ENCODE measurements around the gene SPO11.

The SPO11 gene

DNA sequence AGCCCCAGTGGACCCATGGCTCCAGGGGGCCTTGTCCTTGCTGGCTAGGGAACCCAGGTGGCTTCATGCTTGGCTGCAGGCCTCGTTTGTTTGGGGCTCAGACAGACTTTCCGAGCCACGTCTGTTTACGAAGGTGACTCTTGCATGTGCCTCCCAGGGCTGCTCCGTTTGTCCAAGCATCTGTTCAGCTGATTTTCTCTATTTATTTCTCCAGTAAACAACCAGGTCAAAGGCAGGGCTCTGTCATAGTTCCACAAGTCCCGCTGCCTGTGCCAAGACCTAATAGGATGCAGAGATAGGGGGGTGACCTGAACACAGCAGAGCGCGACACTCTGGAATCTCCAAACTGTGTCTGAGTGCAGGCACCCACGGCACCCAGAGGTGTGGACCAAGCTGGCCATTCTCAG, 12.8 kb upstream of the SPO11 start:
- DNase-seq (ENCODE audit: low spot score in 2 of 2): no peak
- Histone ChIP-seq H3K4me1 (no peaks in the 10 kb centered on the region), H3K4me3 (no peak overlapping the region), H3K9me3 (no peaks in the 10 kb centered on the region), H3K36me3 (replicated peaks) (no peaks in the 10 kb centered on the region), H3K27me3 (ENCODE audit: low read depth) (peaks cover 20% of the 10 kb centered on the region)
- in situ Hi-C loops (cut with MboI; ENCODE audit: low sequenced_read_pairs): no loop called here

DNA sequence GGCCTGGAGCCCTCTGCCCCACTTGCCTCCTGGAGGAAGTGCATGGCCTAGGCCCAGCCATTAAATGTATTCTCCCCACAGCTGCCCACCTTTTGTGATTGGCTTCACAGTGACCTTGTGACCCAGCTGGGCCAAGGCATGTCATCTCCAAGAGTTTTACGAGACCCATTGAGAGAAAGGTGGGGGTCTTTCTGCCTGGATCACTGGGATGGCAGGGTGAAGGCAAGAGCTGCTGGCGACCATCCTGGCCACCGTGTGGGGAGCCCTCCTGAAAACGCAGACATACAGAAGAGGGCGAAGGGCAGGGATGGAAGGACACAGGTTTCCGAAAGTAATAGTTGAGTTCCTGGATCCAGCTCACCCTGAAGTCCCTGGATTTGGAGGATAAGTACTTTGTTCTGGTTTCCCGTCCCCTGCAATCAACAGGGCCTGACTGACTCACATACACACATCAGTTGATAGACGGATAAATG, 12.3 kb upstream of the SPO11 start:
- Histone ChIP-seq H3K4me1 (no peaks in the 10 kb centered on the region), H3K36me3 (replicated peaks) (no peaks in the 10 kb centered on the region), H3K4me3 (no peak overlapping the region), H3K27me3 (ENCODE audit: low read depth) (peaks cover 17% of the 10 kb centered on the region), H3K9me3 (no peaks in the 10 kb centered on the region)
- DNase-seq (ENCODE audit: low spot score in 2 of 2): no peak
- in situ Hi-C loops (cut with MboI; ENCODE audit: low sequenced_read_pairs): no loop called here

DNA sequence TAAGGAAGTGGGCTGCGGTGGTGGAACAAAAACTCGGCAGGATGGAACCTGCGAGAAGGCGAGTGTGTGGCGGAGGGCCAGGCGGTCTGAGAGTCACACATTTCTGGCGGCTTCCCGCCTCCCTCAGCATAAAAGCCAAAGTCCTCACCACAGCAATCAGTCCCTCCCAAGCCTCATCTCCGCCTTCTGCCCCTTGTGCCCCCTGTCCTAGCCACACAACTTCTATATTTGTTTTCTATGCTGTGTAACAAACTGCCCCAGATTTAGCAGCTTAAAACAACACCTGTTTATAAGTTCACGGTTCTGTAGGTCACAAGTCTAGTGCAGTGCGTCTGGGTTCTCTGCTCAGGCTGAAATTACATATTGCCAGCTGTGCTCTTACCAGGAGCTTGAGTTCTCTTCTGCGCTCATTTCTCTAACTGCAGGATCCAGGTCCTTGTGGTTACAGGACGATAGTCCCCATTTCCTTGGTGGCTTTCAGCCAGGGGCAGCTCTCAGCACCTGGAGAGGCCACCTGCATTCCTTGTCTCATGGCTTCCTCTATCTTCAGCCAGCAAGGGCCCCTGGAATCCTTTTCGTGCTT, 11.7 kb upstream of the SPO11 start:
- Histone ChIP-seq H3K4me1 (no peaks in the 10 kb centered on the region), H3K36me3 (replicated peaks) (no peaks in the 10 kb centered on the region), H3K9me3 (no peaks in the 10 kb centered on the region), H3K4me3 (no peak overlapping the region), H3K27me3 (ENCODE audit: low read depth) (peaks cover 11% of the 10 kb centered on the region)
- in situ Hi-C loops (cut with MboI; ENCODE audit: low sequenced_read_pairs): no loop called here
- no peak for DNase-seq (ENCODE audit: low spot score in 2 of 2)

DNA sequence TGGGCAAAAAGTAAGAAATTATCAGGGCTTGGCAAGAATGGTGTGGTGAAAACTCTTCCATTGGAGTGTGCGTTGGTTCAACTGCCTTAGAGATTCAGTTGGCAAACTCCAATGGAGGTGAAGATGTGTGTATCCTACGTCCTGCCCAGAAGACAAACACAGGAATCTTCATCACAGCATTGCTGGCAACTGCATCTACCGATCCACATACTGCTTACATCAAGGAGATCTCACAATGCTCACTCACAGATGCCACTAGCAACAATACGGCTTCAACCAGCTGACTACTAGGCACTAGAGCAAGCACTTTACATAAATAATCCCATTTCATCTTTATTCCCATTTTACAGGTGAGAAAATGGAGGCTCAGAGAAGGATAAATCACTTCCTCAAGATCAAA, 10.0 kb upstream of the SPO11 start:
- no peak for DNase-seq (ENCODE audit: low spot score in 2 of 2)
- no peaks in the 10 kb centered on the region for H3K9me3 ChIP-seq
- H3K4me3 ChIP-seq: no peak overlapping the region
- peaks cover 3% of the 10 kb centered on the region; the same call in 1 of the 2 replicates for H3K27me3 ChIP-seq (ENCODE audit: low read depth)
- H3K36me3 ChIP-seq (replicated peaks): no peaks in the 10 kb centered on the region
- H3K4me1 ChIP-seq: no peaks in the 10 kb centered on the region
- in situ Hi-C loops (cut with MboI; ENCODE audit: low sequenced_read_pairs): no loop called here

DNA sequence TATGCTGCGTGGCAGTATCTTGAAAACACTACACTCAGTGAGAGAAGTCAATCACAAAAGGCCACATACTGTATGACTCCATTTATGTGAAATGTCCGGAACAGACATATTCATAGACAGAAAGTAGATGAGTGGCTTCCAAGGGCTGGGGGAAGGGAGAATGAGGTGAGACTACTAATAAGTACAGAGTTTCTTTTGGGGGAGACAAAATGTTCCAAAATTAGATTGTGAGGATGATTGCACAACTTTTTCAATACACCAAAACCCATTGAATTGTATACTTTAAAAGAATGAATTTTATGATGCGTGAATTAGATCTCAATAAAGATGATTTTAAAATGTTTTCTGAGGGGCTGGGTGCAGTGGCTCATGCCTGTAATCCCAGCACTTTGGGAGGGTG, 9.2 kb upstream of the SPO11 start:
- H3K4me1 ChIP-seq: no peaks in the 10 kb centered on the region
- in situ Hi-C loops (cut with MboI; ENCODE audit: low sequenced_read_pairs): no loop called here

DNA sequence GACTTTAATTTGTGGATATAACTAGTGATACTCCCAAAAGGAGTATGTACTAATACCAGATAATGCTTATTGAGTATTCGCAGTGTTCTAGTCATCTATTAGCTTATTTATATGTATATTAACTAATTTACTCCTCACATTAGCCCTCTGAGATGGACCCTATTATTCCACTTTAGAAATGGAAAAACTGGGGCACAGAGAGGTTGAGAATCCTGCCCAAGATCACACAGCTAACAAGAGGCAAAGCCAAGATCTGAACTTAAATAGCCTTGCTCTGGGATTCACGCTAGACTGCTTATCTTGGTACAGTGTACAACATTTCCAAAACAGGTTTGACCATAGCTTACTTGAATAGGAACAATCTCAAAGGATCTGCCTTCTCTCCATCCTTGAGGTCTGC, 8.5 kb upstream of the SPO11 start:
- H3K4me1 ChIP-seq: no peaks in the 10 kb centered on the region
- in situ Hi-C loops (cut with MboI; ENCODE audit: low sequenced_read_pairs): no loop called here
- H3K27me3 ChIP-seq (ENCODE audit: low read depth): peaks cover 3% of the 10 kb centered on the region; the same call in 1 of the 2 replicates
- no peaks in the 10 kb centered on the region for H3K36me3 ChIP-seq (replicated peaks)
- no peak overlapping the region for H3K4me3 ChIP-seq
- DNase-seq (ENCODE audit: low spot score in 2 of 2): no peak
- no peaks in the 10 kb centered on the region for H3K9me3 ChIP-seq

More for the DNA sequence above, 9.2 kb upstream of the SPO11 start:
- no peak for DNase-seq (ENCODE audit: low spot score in 2 of 2)
- Histone ChIP-seq H3K4me3 (no peak overlapping the region), H3K36me3 (replicated peaks) (no peaks in the 10 kb centered on the region), H3K9me3 (no peaks in the 10 kb centered on the region), H3K27me3 (ENCODE audit: low read depth) (peaks cover 3% of the 10 kb centered on the region; the same call in 1 of the 2 replicates)

DNA sequence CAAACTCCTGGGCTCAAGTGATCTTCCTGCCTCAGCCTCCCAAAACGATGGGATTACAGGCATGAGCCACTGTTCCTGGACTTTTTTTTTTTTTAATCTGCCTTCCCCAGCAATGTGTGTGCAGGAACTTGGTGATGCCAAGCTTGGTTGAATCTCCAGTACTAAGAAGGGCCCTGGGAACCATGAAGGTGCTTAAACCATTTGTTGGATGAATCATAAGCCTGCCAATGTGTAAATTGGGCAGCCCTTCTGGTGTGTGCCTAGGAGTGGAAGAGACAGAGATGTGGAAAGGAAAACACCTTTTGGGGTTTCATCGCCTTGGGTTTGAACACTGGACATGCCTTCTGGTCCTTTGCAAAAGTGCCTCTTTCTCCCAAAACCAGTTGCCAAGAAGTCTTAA, 7.1 kb upstream of the SPO11 start:
- in situ Hi-C loops (cut with MboI; ENCODE audit: low sequenced_read_pairs): no loop called here

DNA sequence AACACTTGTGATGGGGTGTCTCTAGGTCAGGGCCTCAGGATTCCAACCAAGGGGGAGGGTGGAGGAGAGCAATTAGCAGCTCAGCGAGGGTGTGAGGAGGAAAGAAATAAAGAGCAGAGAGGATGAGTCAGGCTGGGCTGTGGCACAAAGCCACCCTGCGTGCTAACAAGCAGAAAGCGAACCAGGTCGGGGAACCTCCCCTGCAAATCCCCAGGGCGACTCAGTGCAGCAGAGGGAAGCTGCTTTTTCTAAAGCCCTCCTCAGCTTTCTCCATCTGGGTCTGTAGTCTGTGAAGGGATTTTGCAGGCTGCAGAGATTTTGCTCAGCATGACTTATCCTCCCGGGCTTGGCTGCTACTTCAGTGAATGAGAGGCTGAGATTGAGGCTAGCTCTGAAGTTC, 6.6 kb upstream of the SPO11 start:
- Histone ChIP-seq H3K4me3 (no peak overlapping the region), H3K36me3 (replicated peaks) (no peaks in the 10 kb centered on the region), H3K9me3 (no peaks in the 10 kb centered on the region), H3K27me3 (ENCODE audit: low read depth) (peaks cover 3% of the 10 kb centered on the region; the same call in 1 of the 2 replicates), H3K4me1 (no peaks in the 10 kb centered on the region)
- in situ Hi-C loops (cut with MboI; ENCODE audit: low sequenced_read_pairs): no loop called here
- peak in 1 of 2 experiments; percentile 28 for DNase-seq (ENCODE audit: low spot score in 2 of 2)

More for the DNA sequence above, 7.1 kb upstream of the SPO11 start:
- Histone ChIP-seq H3K9me3 (no peaks in the 10 kb centered on the region), H3K4me3 (no peak overlapping the region), H3K36me3 (replicated peaks) (no peaks in the 10 kb centered on the region), H3K27me3 (ENCODE audit: low read depth) (peaks cover 3% of the 10 kb centered on the region; the same call in 1 of the 2 replicates), H3K4me1 (no peaks in the 10 kb centered on the region)
- DNase-seq (ENCODE audit: low spot score in 2 of 2): no peak

DNA sequence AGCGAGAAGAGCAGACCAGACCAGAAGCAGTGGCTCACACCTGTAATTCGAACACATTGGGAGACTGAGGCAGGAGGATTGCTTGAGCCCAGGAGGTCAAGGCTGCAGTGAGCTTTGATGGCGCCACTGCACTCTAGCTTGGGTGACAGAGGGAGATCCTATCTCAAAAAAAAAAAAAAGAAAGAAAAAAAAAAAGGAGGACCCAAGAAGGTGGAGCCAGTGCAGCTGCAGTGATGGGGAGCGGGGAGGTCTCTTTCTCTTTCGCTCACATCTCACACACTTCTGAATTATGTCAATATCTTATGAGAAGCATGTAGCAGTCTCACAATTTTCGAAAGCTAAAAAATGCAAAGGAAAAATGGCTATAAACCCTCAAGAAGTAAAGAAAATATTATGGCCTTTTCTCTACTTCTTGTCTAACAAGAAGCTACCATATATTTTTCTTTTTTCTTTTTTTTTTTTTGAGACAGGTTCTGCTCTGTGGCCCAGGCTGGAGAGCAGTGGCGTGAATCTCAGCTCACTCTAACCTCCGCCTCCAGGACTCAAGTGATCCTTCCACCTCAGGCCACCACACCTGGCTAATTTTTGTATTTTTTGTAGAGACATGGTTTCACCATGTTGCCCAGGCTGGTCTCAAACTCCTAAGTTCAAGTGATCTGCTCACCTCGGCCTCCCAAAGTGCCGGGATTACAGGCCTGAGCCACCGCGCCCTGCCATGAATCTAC, 3.8 kb upstream of the SPO11 start:
- Histone ChIP-seq H3K4me3 (no peak overlapping the region), H3K27me3 (ENCODE audit: low read depth) (peaks cover 8% of the 10 kb centered on the region), H3K9me3 (no peaks in the 10 kb centered on the region), H3K4me1 (no peaks in the 10 kb centered on the region), H3K36me3 (replicated peaks) (no peaks in the 10 kb centered on the region)
- in situ Hi-C loops (cut with MboI; ENCODE audit: low sequenced_read_pairs): no loop called here
- no peak for DNase-seq (ENCODE audit: low spot score in 2 of 2)

DNA sequence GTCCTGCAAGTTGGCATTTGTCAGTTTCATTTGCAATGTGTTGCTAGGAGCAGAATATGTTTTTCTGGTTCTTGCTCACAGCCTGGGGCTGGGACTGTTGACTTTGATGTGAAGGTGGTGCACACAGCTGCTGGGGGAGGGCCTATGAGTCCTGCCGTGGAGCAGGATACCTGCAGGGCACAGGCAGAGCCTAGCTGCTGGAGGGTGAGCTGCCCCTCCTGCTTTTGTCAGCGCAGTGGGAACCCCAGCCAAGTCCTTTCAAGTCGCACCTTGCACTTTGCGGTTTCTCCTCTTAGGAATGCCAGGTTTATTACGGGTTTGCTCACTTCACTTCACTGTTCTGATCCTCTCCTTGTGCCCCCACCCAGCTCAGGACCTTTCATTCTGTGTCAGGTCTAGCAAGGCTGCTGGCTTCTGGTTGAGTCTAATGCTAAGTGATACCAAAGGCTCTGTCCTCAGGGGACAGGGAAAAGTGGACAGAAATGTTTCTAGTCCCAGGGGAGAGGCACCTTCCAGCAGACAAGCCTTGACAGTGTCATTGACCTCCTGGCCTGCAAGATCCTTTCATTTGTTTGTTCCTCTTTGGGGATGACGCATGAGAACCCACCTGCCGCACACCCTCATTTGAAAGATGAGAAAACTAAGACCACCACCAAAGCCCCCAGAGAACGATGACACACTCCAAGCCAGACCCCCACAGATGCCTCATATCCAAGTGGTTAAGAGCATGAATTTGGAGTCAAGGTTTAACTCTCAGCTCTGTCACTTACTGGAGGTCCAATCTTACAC, 2.7 kb upstream of the SPO11 start:
- H3K4me3 ChIP-seq: no peak overlapping the region
- H3K36me3 ChIP-seq (replicated peaks): no peaks in the 10 kb centered on the region
- H3K4me1 ChIP-seq: no peaks in the 10 kb centered on the region
- no peaks in the 10 kb centered on the region for H3K9me3 ChIP-seq
- H3K27me3 ChIP-seq (ENCODE audit: low read depth): peaks cover 15% of the 10 kb centered on the region
- no peak for DNase-seq (ENCODE audit: low spot score in 2 of 2)
- in situ Hi-C loops (cut with MboI; ENCODE audit: low sequenced_read_pairs): no loop called here

DNA sequence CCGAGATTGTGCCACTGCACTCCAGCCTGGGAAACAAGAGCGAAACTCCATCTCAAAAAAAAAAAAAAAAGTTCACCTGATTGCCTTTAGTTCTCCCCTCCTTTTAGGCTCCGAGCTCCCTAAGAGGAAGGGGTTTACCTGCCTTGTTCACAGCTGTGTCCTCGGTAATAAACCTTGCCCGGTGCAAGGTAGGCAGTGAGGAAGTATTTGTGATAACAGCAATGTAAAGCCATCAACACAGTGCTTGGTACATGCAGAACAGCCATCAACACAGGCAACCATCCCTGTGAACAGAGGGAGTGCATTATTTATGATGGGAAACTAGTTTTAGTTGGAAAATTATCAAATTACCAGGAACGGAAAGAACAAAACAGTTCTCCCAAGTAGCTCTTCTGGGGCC, 1.8 kb upstream of the SPO11 start:
- Histone ChIP-seq H3K27me3 (ENCODE audit: low read depth) (peaks cover 24% of the 10 kb centered on the region), H3K4me1 (no peaks in the 10 kb centered on the region)
- in situ Hi-C loops (cut with MboI; ENCODE audit: low sequenced_read_pairs): no loop called here

DNA sequence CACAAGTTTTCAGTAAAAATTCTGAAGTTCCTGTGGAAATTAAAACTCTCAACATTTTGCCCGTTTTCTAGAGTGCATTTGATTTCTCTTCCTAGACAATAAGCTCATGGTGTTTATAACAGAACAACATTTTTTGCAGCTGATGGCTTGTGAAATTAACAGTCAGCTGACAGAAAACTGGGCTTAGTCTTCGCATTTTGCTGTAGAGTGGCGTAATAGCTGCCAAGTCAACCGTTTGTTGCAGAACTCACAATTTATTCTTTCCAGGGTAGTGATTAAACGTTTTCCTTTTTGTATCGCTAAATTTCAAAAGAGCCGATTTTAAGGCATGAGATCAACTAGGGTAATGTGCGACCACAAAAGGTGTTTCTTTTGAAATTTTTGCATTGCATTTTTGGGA, 1.4 kb downstream of the SPO11 start:
- no peaks in the 10 kb centered on the region for H3K4me1 ChIP-seq
- DNase-seq (ENCODE audit: low spot score in 2 of 2): no peak
- H3K9me3 ChIP-seq: no peaks in the 10 kb centered on the region
- in situ Hi-C loops (cut with MboI; ENCODE audit: low sequenced_read_pairs): no loop called here
- no peak overlapping the region for H3K4me3 ChIP-seq
- H3K36me3 ChIP-seq (replicated peaks): no peaks in the 10 kb centered on the region
- H3K27me3 ChIP-seq (ENCODE audit: low read depth): peaks cover 39% of the 10 kb centered on the region

More for the DNA sequence above, 1.8 kb upstream of the SPO11 start:
- Histone ChIP-seq H3K4me3 (no peak overlapping the region), H3K9me3 (no peaks in the 10 kb centered on the region), H3K36me3 (replicated peaks) (no peaks in the 10 kb centered on the region)
- no peak for DNase-seq (ENCODE audit: low spot score in 2 of 2)

DNA sequence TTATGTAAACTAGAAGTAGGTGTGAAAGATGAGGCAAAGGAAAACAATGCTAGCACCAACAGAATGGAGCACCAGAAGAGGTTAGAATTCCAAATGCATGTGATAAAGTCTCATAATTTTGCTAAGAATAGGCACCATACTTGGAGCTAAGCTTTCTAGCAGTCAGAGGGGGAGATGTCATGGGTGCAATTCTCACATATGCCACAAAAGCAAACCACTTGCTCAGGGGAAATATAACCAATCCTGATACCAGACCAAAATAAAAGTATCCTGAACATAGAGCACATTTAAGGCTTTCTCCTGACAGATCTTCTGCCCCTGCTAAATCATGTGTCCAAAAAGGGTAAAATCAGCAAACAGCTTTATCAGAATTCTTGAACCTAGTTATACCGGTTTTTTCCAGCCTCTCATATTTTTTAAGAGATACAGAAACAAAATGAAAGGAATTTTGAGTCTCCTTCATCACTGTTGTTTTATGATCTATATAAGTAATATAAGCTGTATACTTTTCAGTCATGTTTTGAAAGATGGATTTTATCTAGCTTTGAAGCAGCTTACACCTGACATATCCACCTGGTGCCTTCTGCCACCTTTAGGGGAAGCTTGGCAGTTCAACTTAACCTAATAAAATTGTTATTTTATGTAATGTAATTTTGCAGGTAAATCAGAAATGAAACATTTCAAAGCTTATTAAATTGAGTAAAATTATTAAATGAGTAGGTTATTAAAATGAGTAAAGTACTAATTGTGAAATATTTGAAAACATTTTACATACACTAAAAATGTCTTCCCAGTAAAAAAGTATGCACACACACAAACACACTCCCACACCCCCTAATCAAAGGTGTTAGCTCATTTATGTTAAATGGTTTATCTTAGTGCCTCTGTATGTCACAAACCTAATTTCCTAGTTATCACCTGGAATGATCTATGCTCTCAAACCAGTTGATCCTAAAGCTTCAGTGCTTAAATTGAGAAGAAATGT, 2.8 kb downstream of the SPO11 start:
- Histone ChIP-seq H3K27me3 (ENCODE audit: low read depth) (peaks cover 49% of the 10 kb centered on the region), H3K9me3 (no peaks in the 10 kb centered on the region), H3K36me3 (replicated peaks) (no peaks in the 10 kb centered on the region), H3K4me1 (no peaks in the 10 kb centered on the region), H3K4me3 (no peak overlapping the region)
- in situ Hi-C loops (cut with MboI; ENCODE audit: low sequenced_read_pairs): no loop called here
- no peak for DNase-seq (ENCODE audit: low spot score in 2 of 2)

All from HAP-1 (cell line).